ENCODE results near the gene TPM2. TPM values are rescaled to one million over a fixed set of nuclear protein-coding genes. Genes with fewer than 3 reads are reported as not detected.

TPM2 gene
- total RNA-seq, 3 donors from 2014 or later (not counting 1 experiment from before 2014, with no cell fraction given), result 20.9 to 23.8 (median 22.9) TPM

DNA sequence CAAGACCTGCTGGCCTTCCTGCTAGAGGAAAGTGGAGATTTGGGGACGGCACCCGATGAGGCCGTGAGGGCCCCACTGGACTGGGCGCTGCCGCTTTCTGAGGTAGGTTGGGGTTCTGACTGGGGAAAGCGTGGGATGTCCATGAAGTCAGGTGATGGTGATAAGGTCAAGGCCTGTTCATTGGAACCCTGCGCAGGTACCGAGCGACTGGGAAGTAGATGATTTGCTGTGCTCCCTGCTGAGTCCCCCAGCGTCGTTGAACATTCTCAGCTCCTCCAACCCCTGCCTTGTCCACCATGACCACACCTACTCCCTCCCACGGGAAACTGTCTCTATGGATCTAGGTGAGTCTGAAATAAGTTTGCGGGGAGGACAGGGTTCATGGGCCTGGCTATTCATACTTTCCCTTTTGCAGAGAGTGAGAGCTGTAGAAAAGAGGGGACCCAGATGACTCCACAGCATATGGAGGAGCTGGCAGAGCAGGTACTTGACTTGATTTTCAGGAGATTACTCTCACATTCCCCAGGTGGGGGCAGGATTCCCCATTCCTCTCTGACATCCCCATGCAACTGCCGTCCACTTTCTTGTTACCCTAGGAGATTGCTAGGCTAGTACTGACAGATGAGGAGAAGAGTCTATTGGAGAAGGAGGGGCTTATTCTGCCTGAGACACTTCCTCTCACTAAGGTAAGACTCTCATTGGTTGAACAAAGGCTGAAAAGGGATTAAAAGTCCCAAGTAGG, 43.2 kb upstream of the TPM2 start:
- Mint-ChIP-seq H3K27me3 (ENCODE audit: low read depth in 2 of 2) (no peaks in the 10 kb centered on the region), H3K27ac (no peak overlapping the region), H3K9me3 (no peaks in the 10 kb centered on the region), H3K36me3 (no peaks in the 10 kb centered on the region), H3K4me3 (no peak overlapping the region), H3K4me1 (peaks cover 16 to 25% of the 10 kb centered on the region in 2 donors)
- peak overlapping the region; percentile 88 for H3K4me3 ChIP-seq (ENCODE audit: low read length)
- no peak for TF ChIP-seq CTCF (IDR thresholded peaks at IDR 0.05)
- DNase-seq (peak in 1 of 2 donors; percentile 54), ATAC-seq (no peak)
- no peaks in the 10 kb centered on the region for H3K9me3 ChIP-seq (ENCODE audit: control insufficient read depth, insufficient read depth, low read length)
- H3K36me3 ChIP-seq (ENCODE audit: control insufficient read depth, insufficient read depth, low read length), result peaks cover 29% of the 10 kb centered on the region
- peaks cover 43% of the 10 kb centered on the region for H3K4me1 ChIP-seq (ENCODE audit: control insufficient read depth, insufficient read depth, low read length)
- H3K27me3 ChIP-seq (ENCODE audit: control insufficient read depth, insufficient read depth, low read length), result no peaks in the 10 kb centered on the region
- peak overlapping the region; percentile 95 for H3K27ac ChIP-seq (ENCODE audit: low read length)
- intact Hi-C loops (cut with micrococcal nuclease), result loop anchor here (1.0 to 5.0 kb wide), 8 partner anchors 16 to 637 kb away; partner anchors contain the start of genes CCDC107, CD72, GBA2 and HINT2
- 3% methylated on average over 12 of the region's 14 CpGs for WGBS (ENCODE audit: insufficient coverage)

- intact Hi-C loops (cut with micrococcal nuclease), result loop anchor here (1.0 to 5.0 kb wide), 8 partner anchors 17 to 636 kb away; partner anchors contain the start of genes CCDC107, CD72, GBA2 and HINT2
- Histone ChIP-seq H3K4me1 (ENCODE audit: control insufficient read depth, insufficient read depth, low read length) (peaks cover 49% of the 10 kb centered on the region), H3K36me3 (ENCODE audit: control insufficient read depth, insufficient read depth, low read length) (peaks cover 22% of the 10 kb centered on the region), H3K9me3 (ENCODE audit: control insufficient read depth, insufficient read depth, low read length) (no peaks in the 10 kb centered on the region), H3K4me3 (ENCODE audit: low read length) (peak within 1 kb of the TSS; percentile 88), H3K27ac (ENCODE audit: low read length) (peak within 1 kb of the TSS; percentile 95), H3K27me3 (ENCODE audit: control insufficient read depth, insufficient read depth, low read length) (no peaks in the 10 kb centered on the region)
- no peaks in the 10 kb centered on the region for H3K27me3 Mint-ChIP-seq (ENCODE audit: low read depth in 2 of 2)
- H3K4me1 Mint-ChIP-seq, result peaks cover 16 to 25% of the 10 kb centered on the region in 2 donors
- ATAC-seq (peak; percentile 84 to 94 (median 86)), DNase-seq (peak; percentile 84 to 97)
- H3K27ac Mint-ChIP-seq, result no peak within 1 kb of the TSS
- TF ChIP-seq CTCF (IDR thresholded peaks at IDR 0.05), result no peak
- no peaks in the 10 kb centered on the region for H3K36me3 Mint-ChIP-seq
- WGBS (ENCODE audit: insufficient coverage), result under 1% methylated on average over 49 of the region's 49 CpGs
- H3K9me3 Mint-ChIP-seq, result no peaks in the 10 kb centered on the region
- no peak within 1 kb of the TSS for H3K4me3 Mint-ChIP-seq
Measured at GRCh38 chr9:35732185-35732799, 42.6 kb upstream of the TPM2 start, which contains the start of the genes CREB3 and TLN1. CREB3 (plus strand) TSS chr9:35732666; CDS start chr9:35732773, 107 bp downstream. TLN1 (minus strand) TSS chr9:35732195; CDS start chr9:35725694, 6,501 bp downstream.

GRCh38 chr9:35731415-35732184, 41.9 kb upstream of the TPM2 start:
- no peak for DNase-seq
- Mint-ChIP-seq H3K4me3 (no peak overlapping the region), H3K9me3 (no peaks in the 10 kb centered on the region), H3K4me1 (peaks cover 16 to 25% of the 10 kb centered on the region in 2 donors), H3K27me3 (ENCODE audit: low read depth in 2 of 2) (no peaks in the 10 kb centered on the region), H3K27ac (no peak overlapping the region), H3K36me3 (no peaks in the 10 kb centered on the region)
- Histone ChIP-seq H3K4me1 (ENCODE audit: control insufficient read depth, insufficient read depth, low read length) (peaks cover 56% of the 10 kb centered on the region), H3K27ac (ENCODE audit: low read length) (peak overlapping the region; percentile 95), H3K27me3 (ENCODE audit: control insufficient read depth, insufficient read depth, low read length) (no peaks in the 10 kb centered on the region), H3K36me3 (ENCODE audit: control insufficient read depth, insufficient read depth, low read length) (peaks cover 15% of the 10 kb centered on the region), H3K9me3 (ENCODE audit: control insufficient read depth, insufficient read depth, low read length) (no peaks in the 10 kb centered on the region), H3K4me3 (ENCODE audit: low read length) (peak overlapping the region; percentile 88)
- TF ChIP-seq CTCF (IDR thresholded peaks at IDR 0.05), result no peak
- under 1% methylated on average over 47 of the region's 47 CpGs for WGBS (ENCODE audit: insufficient coverage)
- intact Hi-C loops (cut with micrococcal nuclease), result loop anchor here (1.0 to 5.0 kb wide), 8 partner anchors 18 to 635 kb away; partner anchors contain the start of genes CCDC107, CD72, GBA2 and HINT2
- no peak for ATAC-seq

Measured in natural killer cell (primary cell).